Mucosa of descending colon (tissue), 3 donors: Measurements from ENCODE around the gene PIGM. TPM values are rescaled to one million over a fixed set of nuclear protein-coding genes. Genes with fewer than 3 reads are reported as not detected.

Source experiments
- ATAC-seq: fragments of 200-7000 bp; cut with Tn5 transposase; one replicate; pipeline ENCODE4 v1.9.1; 2020; ENCODE audit warnings: mild to moderate bottlenecking, moderate library complexity
- DNase-seq, 3 donors: peaks; one replicate each; pipeline ENCODE4 v3.0.0-alpha.2; 2020
- H3K36me3 ChIP-seq: fragments of 200-600 bp; one replicate; pipeline ENCODE4 v1.8.0; 2021; ENCODE audit warnings: low read depth, mild to moderate bottlenecking
- H3K4me1 ChIP-seq: fragments of 200-600 bp; one replicate; pipeline ENCODE4 v1.8.0; 2021; ENCODE audit warnings: low read depth, mild to moderate bottlenecking
- H3K4me3 ChIP-seq: fragments of 200-600 bp; one replicate; pipeline ENCODE4 v1.8.0; 2021; ENCODE audit warnings: mild to moderate bottlenecking
- H3K9me3 ChIP-seq: fragments of 200-600 bp; one replicate; pipeline ENCODE4 v1.8.0; 2021; ENCODE audit warnings: mild to moderate bottlenecking
- intact Hi-C, 2 donors: fragments of 100-400 bp; cut with DNase I in 1 of 2; cut with micrococcal nuclease in 1 of 2; formaldehyde crosslinking; loops; one replicate each; pipeline versions ENCODE4 v1.11.0 to v1.11.1; 2022; cut with DNase I, micrococcal nuclease
- total RNA-seq, 3 donors: library from RNA; stranded (reverse); fragmentation: NEBNext Ultra II Directional in 2 of 3; extraction: Animal tissue kit (Norgen Biotek cat#: 25700) in 2 of 3; gene quantifications; one replicate each; pipeline versions ENCODE4 v1.2.1 to v1.2.4, GENCODE V29; 2021 to 2023
- TF ChIP-seq, protein P1 (sequence below): fragments of 200-600 bp; IDR thresholded peaks from one replicate; pipeline ENCODE4 v1.8.0; 2022; ENCODE audit warnings: antibody characterized with exemption, mild to moderate bottlenecking
- donor health status: DM: no; HTN: no; CAD: no; lungs with moderate emphysema.
- donor health status: DM: no; HTN: no; CAD: no.
- donor health status: DM: no; HTN: yes; CAD: no.

PIGM gene
- total RNA-seq, 3 donors from 2014 or later = 5.0 to 6.3 (median 5.9) TPM

DNA sequence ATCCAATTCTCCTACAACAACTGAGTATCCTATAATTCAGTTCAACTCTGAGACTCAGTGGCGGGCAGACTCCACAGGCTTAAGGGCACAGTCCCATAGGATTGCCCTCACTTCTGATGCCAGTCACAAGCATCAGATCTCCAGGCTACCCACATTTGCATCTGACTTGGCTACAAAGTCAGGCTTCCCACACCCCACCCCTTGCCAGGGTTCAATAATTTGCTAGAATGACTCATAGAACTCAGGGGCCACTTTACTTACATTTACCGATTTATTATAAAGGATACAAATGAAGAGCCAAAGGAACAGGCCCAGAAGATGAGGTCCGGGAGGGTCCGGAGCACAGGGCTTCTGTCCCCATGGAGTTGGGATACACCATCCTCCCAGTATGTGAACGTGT is 41.8 kb downstream of the PIGM start:
- DNase-seq (no peak), ATAC-seq (no peak)
- intact Hi-C loops = no loop called here

DNA sequence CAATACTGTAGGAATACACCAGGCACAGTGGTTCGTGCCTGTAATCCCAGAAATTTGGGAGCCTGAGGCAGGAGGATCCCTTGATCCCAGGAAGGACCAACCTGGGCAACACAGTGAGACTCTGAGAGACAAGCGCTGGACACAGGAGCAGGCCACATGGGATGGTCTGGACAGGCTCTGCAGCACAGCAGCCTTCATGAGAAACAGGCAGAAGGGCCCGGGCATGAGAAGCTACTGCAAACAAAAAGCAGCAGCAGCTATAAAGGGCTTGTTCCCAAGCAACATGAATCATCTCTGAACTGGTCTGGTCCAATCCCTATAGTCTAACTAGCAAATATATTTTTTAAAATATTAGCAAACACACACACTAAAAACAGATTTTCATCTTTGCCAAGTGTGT is 42.2 kb downstream of the PIGM start:
- ATAC-seq (no peak), DNase-seq (no peak)
- H3K9me3 ChIP-seq = no peaks in the 10 kb centered on the region
- no peak overlapping the region for H3K4me3 ChIP-seq
- TF ChIP-seq, protein P1, sequence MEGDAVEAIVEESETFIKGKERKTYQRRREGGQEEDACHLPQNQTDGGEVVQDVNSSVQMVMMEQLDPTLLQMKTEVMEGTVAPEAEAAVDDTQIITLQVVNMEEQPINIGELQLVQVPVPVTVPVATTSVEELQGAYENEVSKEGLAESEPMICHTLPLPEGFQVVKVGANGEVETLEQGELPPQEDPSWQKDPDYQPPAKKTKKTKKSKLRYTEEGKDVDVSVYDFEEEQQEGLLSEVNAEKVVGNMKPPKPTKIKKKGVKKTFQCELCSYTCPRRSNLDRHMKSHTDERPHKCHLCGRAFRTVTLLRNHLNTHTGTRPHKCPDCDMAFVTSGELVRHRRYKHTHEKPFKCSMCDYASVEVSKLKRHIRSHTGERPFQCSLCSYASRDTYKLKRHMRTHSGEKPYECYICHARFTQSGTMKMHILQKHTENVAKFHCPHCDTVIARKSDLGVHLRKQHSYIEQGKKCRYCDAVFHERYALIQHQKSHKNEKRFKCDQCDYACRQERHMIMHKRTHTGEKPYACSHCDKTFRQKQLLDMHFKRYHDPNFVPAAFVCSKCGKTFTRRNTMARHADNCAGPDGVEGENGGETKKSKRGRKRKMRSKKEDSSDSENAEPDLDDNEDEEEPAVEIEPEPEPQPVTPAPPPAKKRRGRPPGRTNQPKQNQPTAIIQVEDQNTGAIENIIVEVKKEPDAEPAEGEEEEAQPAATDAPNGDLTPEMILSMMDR = no peak
- no peaks in the 10 kb centered on the region for H3K36me3 ChIP-seq
- no peaks in the 10 kb centered on the region for H3K4me1 ChIP-seq
- intact Hi-C loops = no loop called here

More for the DNA sequence above, 41.8 kb downstream of the PIGM start:
- TF ChIP-seq, protein P1 = no peak
- no peak overlapping the region for H3K4me3 ChIP-seq
- no peaks in the 10 kb centered on the region for H3K9me3 ChIP-seq
- H3K36me3 ChIP-seq = no peaks in the 10 kb centered on the region
- no peaks in the 10 kb centered on the region for H3K4me1 ChIP-seq

- DNase-seq (no peak), ATAC-seq (no peak)
- H3K36me3 ChIP-seq = no peaks in the 10 kb centered on the region
- TF ChIP-seq, protein P1 = no peak
- no peaks in the 10 kb centered on the region for H3K9me3 ChIP-seq
- no peak overlapping the region for H3K4me3 ChIP-seq
- no peaks in the 10 kb centered on the region for H3K4me1 ChIP-seq
- intact Hi-C loops = no loop called here
These were observed 43.8 kb downstream of the PIGM start for GRCh38 chr1:159988006-159988405.

- intact Hi-C loops = no loop called here
- TF ChIP-seq, protein P1 = no peak
- DNase-seq (no peak), ATAC-seq (no peak)
- Histone ChIP-seq H3K4me1 (no peaks in the 10 kb centered on the region), H3K36me3 (no peaks in the 10 kb centered on the region), H3K4me3 (no peak overlapping the region), H3K9me3 (no peaks in the 10 kb centered on the region)
These were observed 44.6 kb downstream of the PIGM start for GRCh38 chr1:159987186-159987585.

- no peaks in the 10 kb centered on the region for H3K4me1 ChIP-seq
- H3K36me3 ChIP-seq = no peaks in the 10 kb centered on the region
- DNase-seq (no peak), ATAC-seq (no peak)
- no peaks in the 10 kb centered on the region for H3K9me3 ChIP-seq
- H3K4me3 ChIP-seq = no peak overlapping the region
- intact Hi-C loops = no loop called here
- TF ChIP-seq, protein P1 = no peak
These were observed 45.3 kb downstream of the PIGM start for GRCh38 chr1:159986531-159986930.

DNA sequence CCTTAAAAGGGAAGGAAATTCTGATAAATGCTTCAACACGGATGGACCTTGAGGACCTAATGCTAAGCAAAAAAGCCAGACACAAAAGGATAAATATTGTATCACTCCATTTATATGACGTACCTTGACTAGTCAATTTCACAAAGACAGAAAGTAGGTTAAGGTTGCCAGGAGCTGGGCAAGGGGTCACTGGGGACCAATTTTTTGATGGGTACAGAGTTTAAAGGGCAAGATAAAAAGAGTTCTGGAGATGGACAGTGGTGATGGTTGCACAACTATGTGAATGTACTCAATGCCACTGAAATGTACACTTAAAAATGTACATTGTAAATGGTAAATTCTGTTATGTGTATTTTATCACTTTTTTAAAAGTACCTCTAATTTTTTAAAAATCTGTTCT is 45.7 kb downstream of the PIGM start:
- Histone ChIP-seq H3K4me3 (no peak overlapping the region), H3K4me1 (no peaks in the 10 kb centered on the region), H3K9me3 (no peaks in the 10 kb centered on the region), H3K36me3 (no peaks in the 10 kb centered on the region)
- intact Hi-C loops = no loop called here
- ATAC-seq (no peak), DNase-seq (no peak)
- TF ChIP-seq, protein P1 = no peak
